WERI-Rb-1 (cell line): Measurements from ENCODE around the gene LHFPL2.

Source experiments
- DNase-seq: peaks from one replicate; pipeline ENCODE4 v3.0.0-alpha.2; 2020
- H3K27ac ChIP-seq: fragments of 250-450 bp; sonication (Bioruptor Pico); 2 replicates; pipeline ENCODE4 v1.5.1; 2020; ENCODE audit warnings: mild to moderate bottlenecking, moderate library complexity
- H3K27me3 ChIP-seq: fragments of 250-450 bp; sonication (Bioruptor Pico); 2 replicates; pipeline ENCODE4 v1.5.1; 2021; ENCODE audit warnings: mild to moderate bottlenecking, low read depth, moderate library complexity; ENCODE audit not compliant: insufficient read depth, severe bottlenecking
- H3K36me3 ChIP-seq: fragments of 250-450 bp; sonication (Bioruptor Pico); 2 replicates; pipeline ENCODE4 v1.5.1; 2020; ENCODE audit warnings: mild to moderate bottlenecking, moderate library complexity
- H3K4me3 ChIP-seq: 2 replicates; pipeline ENCODE4 v1.5.1; 2011; ENCODE audit warnings: low read depth, mild to moderate bottlenecking, control low read depth, low read length
- H3K9me3 ChIP-seq: fragments of 250-450 bp; sonication (Bioruptor Pico); 2 replicates; pipeline ENCODE4 v1.5.1; 2021; ENCODE audit warnings: mild to moderate bottlenecking, moderate library complexity; ENCODE audit not compliant: severe bottlenecking
- TF ChIP-seq, protein P1 (sequence below): IDR thresholded peaks from 2 replicates; pipeline ENCODE4 v1.5.1; 2011; ENCODE audit warnings: low read depth, mild to moderate bottlenecking, control low read depth, inconsistent platforms, low read length

LHFPL2 gene

DNA sequence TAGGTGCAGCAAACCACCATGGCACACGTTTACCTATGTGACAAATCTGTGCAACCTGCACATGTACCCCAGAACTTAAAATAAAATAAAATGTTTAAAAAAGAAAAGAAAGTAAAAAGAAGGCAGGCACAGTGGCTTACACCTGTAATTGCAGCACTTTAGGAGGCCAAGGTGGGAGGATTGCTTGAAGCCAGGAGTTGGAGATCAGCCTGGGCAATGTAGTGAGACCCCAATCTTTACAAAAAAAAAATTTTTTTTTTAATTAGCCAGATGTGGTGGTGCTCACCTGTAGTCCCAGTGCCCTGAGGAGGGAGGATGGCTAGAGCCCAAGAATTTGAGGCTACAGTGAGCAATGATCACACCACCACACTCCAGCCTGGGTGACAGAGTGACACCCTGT lies 12.5 kb upstream of the LHFPL2 start:
- DNase-seq: no peak
- H3K9me3 ChIP-seq: no peaks in the 10 kb centered on the region
- no peaks in the 10 kb centered on the region for H3K36me3 ChIP-seq
- TF ChIP-seq, protein P1, sequence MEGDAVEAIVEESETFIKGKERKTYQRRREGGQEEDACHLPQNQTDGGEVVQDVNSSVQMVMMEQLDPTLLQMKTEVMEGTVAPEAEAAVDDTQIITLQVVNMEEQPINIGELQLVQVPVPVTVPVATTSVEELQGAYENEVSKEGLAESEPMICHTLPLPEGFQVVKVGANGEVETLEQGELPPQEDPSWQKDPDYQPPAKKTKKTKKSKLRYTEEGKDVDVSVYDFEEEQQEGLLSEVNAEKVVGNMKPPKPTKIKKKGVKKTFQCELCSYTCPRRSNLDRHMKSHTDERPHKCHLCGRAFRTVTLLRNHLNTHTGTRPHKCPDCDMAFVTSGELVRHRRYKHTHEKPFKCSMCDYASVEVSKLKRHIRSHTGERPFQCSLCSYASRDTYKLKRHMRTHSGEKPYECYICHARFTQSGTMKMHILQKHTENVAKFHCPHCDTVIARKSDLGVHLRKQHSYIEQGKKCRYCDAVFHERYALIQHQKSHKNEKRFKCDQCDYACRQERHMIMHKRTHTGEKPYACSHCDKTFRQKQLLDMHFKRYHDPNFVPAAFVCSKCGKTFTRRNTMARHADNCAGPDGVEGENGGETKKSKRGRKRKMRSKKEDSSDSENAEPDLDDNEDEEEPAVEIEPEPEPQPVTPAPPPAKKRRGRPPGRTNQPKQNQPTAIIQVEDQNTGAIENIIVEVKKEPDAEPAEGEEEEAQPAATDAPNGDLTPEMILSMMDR: no peak
- no peak overlapping the region for H3K4me3 ChIP-seq
- no peak overlapping the region for H3K27ac ChIP-seq
- no peaks in the 10 kb centered on the region for H3K27me3 ChIP-seq

- H3K36me3 ChIP-seq: no peaks in the 10 kb centered on the region
- DNase-seq: no peak
- H3K27me3 ChIP-seq: no peaks in the 10 kb centered on the region
- no peak overlapping the region for H3K4me3 ChIP-seq
- TF ChIP-seq, protein P1: no peak
- no peak overlapping the region for H3K27ac ChIP-seq
- no peaks in the 10 kb centered on the region for H3K9me3 ChIP-seq
Observed at GRCh38 chr5:78660401-78660800, 11.8 kb upstream of the LHFPL2 start.

- no peak for DNase-seq
- Histone ChIP-seq H3K9me3 (no peaks in the 10 kb centered on the region), H3K27ac (no peak overlapping the region), H3K4me3 (no peak overlapping the region), H3K36me3 (no peaks in the 10 kb centered on the region), H3K27me3 (no peaks in the 10 kb centered on the region)
- TF ChIP-seq, protein P1: no peak
Observed at GRCh38 chr5:78659714-78660113, 11.1 kb upstream of the LHFPL2 start.

- H3K27ac ChIP-seq: no peak overlapping the region
- H3K4me3 ChIP-seq: no peak overlapping the region
- H3K27me3 ChIP-seq: no peaks in the 10 kb centered on the region
- H3K36me3 ChIP-seq: no peaks in the 10 kb centered on the region
- no peaks in the 10 kb centered on the region for H3K9me3 ChIP-seq
- TF ChIP-seq, protein P1: no peak
- DNase-seq: no peak
Observed at GRCh38 chr5:78659114-78659513, 10.5 kb upstream of the LHFPL2 start.

GRCh38 chr5:78657201-78657600 lies 8.6 kb upstream of the LHFPL2 start:
- no peaks in the 10 kb centered on the region for H3K27me3 ChIP-seq
- DNase-seq: no peak
- no peak overlapping the region for H3K27ac ChIP-seq
- no peaks in the 10 kb centered on the region for H3K9me3 ChIP-seq
- TF ChIP-seq, protein P1: no peak
- no peak overlapping the region for H3K4me3 ChIP-seq
- H3K36me3 ChIP-seq: no peaks in the 10 kb centered on the region

- Histone ChIP-seq H3K27ac (no peak overlapping the region), H3K36me3 (no peaks in the 10 kb centered on the region), H3K4me3 (no peak overlapping the region), H3K27me3 (no peaks in the 10 kb centered on the region), H3K9me3 (no peaks in the 10 kb centered on the region)
- no peak for DNase-seq
- TF ChIP-seq, protein P1: no peak
Observed at GRCh38 chr5:78655746-78656290, 7.2 kb upstream of the LHFPL2 start.
